Left hindlimb (tissue), 1 donor: Measurements from ENCODE around the gene PELI1.

Experiments
- DNase-seq: peaks from one replicate; pipeline ENCODE4 v3.0.0-alpha.2; 2018

The PELI1 gene

DNA sequence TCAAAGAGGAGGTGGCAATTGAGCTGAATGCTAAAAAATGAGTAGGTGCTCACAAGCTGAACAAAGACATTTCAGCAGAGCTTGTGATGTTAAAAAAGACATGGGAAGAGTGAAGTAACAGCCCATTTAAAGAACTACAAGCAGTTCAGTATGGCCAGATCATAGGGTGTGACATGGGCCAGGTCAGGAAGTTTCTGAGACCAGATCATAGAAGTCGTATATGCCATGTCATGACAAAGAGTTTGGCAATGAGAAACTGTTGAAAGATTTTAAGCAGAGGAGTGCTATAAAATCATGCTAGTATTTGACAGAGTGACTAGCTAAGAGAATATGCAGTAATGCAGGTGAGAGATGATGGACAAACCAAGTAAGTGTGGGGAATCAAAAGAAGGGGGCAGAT, 7.3 kb upstream of the PELI1 start:
- DNase-seq = no peak

DNA sequence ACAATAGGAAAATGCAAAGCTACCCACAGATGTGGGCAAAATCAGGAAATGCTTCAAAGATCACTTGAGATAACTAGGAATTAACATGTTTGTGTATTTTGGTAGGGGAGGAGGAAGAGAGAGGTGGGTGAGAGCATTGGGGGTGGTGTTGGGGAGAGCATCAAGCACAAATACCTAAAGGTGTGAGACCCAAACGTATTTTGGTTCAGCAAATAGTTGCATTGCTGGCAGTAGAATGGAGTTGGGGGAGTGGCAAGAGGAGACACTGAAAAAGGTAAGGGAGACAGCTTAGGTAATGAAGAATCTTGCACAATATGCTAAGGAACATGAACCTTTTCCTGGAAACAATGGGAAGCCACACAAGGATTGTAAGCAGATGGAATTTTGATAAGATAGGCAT, 1.5 kb upstream of the PELI1 start:
- DNase-seq = no peak

DNA sequence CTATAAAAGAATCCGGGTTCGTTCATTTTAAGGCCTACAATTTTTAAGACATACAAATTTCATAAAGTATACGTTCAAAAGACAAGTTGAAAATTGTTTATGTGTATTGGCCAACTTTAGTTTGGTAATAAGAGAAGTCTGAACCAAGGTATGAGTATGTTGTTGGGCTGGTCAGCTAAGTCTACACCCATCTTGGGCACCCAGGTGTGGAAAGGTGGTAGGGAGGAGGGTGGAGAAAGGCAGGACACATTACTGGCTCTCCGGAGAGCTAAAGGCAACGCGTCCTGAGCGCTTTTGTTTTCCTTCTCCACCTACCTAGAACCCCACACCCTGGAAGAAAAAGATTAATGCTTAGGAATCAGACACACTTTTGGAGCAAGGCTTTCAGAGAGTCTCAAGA, 899 bp upstream of the PELI1 start:
- DNase-seq = no peak

DNA sequence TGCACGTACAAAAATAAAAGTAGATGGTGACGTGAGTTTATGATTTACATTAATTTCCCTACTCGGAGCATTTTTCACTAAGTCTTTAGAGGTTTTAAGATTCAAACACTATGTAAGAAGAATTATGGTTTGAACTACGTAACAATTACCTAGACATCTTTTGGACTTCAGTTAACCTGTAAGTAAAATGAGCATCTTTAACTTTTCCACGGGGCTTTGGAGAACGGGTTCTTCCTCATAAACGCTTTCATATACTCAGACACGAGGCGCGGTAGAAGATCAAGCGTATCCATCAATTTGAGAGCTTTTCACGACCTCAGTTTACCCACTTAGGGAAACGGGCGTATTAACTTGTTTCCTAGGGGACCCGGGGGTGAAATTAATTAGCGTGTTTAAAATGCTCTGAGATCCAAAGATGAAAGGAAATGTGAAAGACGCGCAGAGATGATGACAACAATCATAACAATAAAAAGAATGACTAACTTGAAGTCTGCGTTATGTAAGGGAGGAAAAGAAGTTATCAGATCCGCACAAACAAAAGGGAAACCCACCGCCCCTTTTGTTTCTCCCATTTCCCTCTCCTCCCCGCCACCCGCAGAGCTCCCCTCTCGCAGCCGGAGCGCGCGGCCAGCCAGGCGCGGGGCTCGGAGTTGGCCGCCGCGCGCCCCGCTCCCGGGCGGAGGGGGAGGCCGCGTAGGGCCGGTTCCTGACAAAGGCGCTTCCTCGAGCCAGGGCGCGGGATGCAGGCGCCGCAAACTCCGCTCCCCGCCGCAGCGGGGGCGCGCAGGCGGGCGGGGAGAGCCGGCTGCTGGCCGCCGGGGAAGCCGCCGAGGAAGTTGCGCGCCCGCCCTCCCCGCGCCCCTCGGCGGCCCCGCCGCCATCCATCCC, 807 bp downstream of the PELI1 start:
- DNase-seq = no peak

DNA sequence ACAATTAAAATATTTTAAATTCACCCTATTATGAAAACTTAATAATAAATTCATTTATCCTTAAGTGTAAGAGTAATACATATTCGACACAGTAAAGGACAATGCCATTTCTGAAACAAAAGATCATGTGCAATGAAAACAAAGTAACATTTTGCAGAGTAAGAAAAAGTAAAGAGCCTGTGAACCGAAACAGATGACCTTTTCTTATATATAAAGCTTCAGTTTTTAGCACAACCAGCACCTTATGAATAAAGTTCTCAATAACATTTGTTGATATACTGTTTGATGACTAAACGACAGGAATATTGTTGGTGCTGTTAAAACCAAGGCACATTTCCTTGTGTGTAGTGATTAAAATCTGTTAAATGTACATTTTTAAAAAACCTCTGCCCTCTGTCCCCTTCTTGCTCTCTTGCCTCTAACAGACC, 1.5 kb downstream of the PELI1 start:
- no peak for DNase-seq

DNA sequence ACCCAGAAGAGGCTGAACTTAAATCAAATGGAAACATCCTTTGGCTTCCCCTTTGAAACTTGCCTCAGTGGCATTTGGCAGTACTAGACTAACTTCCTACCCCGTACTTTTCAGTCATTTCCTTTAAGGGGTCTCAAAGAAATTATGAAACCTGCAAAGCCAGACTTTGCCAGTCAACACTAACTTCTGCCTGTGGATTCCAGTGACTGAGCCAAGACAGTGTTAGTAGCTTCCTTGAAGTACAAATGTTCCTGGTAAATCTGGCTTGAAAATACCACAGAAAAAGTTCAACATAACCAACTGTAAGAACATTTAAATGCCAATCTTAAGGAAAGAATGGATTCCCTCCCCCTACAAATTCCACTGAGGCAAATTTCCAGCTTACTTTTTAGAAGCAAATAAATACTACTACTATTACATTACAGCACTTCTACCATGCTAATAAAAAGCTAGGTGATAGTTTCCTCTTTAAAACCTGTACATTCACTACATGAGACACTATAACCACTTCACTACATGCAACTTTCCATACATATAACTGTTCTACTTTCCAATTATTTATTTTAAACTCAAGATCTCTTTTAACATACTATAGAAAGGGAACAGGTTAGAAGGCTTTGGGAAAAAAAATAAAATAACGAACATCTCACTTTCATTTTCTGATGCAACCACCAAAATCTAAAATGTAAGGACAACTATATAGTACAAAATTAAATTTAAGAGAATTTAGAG, 2.4 kb downstream of the PELI1 start:
- no peak for DNase-seq

DNA sequence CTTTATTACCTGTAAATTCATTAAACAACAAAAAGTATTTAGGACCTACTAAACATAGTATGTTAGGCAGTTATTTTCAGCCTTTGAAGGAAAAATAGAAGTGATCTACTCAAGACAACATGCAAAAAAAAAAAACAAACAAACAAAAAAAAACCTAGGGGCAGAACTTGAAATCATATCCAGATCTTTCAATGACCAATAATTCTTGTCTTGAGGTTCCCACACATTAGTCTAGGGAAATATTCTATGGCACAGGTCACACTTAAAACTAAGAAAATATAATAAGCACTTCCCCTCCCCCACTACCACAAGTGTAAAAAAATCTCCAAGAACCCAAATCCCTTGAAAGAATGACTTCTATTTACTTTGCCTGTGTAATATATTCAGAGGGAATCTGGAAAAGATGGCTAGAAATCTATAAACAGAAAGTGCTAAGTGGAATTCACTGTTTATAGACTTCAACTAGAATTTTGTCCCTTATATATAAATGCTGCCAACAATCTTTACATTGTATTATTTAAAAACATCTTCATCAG, 3.5 kb downstream of the PELI1 start:
- DNase-seq = no peak

DNA sequence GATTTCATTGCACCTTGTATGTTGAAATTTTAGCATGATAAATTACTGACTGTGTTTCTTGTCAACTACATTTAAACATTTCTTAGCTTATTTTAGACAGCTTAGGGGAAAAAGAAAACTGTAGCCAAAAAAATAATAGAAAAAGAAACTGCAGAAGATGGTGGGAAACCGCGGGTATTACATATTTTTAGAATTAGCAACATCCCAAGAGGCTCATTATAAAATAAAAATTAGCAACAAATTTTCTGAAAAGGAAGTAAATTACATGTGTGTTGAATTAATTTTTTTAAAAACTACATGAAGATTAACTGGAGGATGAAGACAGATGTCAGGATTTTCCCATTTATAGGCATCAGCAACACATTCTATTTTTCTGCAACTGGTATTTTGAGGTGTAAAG, 4.3 kb downstream of the PELI1 start:
- DNase-seq = no peak

DNA sequence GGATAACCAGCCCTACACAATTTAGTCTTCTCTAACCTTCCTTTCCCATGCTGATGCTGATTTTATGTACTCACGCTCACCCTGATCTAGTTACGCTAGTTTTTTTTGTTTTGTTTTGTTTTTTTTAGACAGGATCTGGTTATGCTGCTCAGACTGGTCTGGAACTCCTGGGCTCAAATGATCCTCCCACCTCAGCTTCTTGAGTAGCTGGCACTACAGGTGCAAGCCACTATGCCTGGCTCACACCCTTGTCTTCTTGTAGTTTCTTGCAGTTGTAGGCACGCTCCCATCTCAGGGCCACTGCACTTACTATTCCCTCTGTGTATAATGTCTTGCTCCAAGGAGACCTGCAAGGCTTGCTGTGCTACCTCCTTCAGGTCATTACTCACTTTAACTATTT, 6.2 kb downstream of the PELI1 start:
- DNase-seq = no peak

DNA sequence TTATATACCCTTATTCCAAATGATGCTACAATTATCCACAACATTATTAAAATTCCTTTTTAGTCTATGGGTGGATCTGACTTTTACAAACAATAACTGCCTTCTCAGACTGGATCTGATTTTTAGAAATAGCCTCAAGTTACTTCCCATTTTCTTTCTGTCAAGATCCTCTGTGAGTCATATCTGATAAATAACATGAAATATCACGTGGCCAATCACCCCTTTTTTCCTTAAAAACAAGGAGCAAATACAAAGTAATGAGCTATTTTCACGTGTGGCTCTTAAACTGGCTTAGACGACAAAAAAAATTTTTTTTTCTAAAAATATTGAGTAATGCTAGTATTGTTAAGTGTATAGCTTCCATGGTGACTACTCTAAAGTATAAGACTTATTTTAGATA, 6.7 kb downstream of the PELI1 start:
- DNase-seq = no peak

DNA sequence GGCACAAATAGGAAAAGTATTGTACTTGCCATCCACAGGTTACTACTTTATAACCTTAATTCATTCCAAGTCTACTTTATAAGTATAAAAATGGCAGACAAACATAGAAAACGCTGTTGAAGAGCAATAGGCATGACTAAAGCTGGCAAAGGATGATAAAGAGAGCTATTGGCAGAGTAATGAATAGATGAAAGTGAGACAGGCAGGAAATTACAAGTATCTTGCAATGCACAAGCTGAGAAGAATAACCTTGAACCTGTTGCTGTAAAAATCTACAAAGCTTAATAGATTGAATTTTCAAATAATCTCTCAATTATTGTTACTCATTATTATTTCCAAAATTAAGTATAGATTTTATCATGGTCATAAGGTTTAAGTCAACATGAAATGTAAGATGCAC, 8.8 kb downstream of the PELI1 start:
- DNase-seq = no peak

DNA sequence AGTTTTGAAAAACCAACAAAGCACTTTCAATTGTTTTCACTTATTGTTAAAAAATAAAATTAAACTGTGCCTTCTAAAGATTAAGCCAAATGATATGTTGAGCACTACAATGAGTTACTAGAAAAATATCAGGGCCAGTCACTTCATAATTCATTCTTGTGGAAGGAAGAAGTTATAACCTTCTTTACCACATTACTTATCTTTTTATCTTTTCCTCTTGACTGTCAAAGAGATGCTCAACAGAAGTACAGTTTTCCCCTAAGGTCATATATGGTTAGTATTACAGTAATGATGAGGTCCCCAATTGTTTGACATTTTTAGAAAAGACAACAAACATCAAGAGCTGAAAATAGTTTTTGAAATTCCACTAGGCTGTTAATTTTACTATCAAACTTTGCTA, 9.4 kb downstream of the PELI1 start:
- no peak for DNase-seq

DNA sequence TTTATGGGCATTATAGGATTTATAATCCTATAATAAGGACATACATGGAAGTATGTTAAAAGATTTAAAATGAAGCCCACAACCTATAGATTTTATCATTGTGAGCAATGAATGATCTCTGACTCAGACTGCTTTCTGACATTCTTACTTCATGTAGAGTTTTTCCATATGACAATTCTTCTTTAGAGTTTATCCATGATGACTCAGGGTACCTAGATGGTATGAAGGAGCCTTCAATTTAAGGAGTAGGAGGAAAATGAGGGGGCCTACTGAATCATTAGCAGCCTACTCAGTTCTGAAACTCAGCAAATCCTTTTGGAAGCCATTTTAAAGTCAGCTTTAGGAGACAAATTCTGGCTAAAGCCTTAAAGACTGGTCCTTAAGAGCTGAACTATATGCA, 10.4 kb downstream of the PELI1 start:
- DNase-seq = no peak

DNA sequence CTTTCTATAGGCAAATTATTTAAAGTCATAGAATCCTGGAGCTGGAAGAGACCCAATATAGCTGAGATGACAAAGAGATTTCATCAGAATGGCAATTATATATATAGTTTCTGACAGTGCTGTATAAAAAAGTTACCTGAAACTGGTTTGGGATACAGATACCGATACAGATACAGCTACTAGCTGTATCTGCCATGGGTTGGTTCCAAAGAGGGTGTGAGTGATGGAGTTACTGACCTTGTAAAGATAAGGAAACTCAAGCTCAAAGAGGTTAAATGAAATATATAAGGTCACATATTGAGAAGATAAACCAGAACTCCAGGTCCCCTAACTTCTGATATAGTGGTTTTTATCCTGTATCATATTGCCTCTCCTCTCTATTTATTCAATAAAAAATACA, 10.9 kb downstream of the PELI1 start:
- DNase-seq = no peak

DNA sequence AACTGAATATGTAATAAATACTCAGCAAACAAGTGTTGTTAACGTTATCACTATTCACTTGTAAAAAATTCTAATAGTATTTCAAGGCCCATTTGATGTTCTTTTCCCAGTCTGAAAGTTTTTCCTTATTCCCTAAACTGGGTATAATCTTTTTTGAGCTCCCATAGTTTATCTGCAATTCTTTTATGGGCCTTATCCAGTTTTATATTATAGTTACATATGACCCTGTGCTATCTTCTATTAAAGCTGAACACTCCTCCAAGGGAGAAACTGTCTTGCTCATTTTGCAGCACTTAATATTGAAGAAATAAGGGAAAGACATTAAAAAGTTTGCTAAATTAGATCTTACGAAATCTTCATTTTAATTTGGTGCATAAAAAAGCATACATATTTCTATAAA, 13.9 kb downstream of the PELI1 start:
- DNase-seq = no peak

DNA sequence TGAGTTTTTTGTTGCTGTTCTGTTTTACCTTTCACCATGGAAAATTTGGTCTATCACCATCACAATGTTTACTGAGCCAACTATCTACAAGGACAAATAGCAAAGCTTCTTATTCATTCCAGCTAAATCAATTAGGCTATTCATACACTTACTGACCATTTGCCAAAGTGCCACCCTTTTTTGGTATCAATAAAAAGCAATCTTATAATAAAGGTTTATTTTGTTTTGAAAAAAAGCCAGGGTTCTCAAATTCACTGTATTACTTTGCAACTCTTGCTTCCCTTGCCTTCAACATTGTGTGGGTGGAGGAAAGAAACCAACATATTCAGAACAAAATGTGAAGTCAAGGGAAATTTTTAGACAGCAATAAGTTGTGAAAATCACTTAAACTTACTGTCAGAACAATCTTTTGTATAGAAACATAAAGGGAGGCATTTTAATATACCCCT, 15.3 kb downstream of the PELI1 start:
- no peak for DNase-seq

DNA sequence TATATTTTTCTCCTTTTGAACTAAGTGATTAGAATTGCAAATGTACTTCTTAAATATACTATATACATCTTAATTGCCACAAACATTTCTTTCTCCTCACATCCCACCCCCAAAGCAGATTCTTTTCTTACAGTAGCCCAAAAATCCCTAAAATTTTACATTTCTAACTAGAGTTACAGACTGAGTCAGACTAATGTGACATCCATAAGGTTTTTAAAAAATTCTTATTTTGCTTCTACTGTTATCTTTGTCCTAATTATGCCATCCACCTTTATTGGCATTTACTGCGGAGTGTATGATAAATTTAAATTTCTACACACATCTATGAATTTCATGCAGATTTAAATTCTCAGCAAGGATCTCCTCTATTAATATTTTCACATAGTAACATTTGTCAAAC, 15.8 kb downstream of the PELI1 start:
- no peak for DNase-seq

DNA sequence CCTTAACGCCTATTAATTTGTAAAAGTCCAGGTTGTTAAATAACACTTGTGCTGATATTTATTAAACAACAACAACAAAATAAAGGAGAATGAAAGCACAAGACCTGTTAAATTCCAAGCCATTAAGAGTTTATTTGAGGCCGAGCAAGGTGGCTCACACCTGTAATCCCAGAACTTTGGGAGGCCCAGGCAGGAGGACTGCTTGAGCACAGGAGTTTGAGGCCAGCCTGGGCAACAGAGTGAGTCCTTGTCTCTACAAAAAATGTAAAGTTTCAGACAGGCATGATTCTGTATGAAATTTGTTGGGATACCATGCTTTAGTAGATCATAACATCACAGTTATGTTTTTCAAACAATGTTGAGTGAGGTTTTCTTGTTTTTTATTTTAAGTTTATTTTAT, 17.1 kb downstream of the PELI1 start:
- DNase-seq = no peak

DNA sequence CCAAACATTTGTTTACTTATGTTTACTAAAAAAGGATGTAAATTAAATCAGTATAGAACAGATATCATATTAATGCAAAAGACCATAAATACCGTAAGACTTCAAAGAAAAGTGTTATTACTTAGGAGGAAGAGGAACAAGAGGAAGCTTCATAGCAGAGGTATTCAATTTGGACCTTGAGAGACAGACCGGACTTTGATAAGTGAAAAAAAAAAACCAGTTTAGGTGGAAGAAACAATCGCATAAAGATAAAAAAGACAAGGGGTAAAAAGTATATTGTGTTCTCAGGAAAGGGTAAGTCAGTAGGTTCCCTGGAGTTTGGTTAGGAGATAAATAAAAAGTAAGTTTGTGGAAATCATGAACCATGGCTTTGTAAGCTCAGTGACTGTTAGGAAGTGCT, 17.6 kb downstream of the PELI1 start:
- DNase-seq = no peak

DNA sequence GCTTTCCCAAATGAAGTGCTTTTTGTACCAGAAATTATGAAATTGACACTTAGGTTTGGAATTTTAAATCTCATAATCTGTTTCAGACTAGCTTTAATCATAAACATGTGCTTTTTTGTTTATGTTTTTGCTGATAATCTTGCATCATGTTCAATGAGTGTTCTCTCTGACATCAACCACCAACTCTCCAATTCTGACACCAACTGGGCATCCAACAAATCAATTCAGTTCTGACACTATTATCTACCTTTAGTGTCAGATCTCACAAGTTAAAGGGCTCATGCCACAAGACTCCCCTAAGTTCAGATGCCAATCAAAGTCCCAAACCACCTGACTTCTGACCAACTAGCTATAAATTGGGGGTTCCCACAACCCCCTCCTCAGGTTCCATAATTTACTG, 19.6 kb downstream of the PELI1 start:
- DNase-seq = no peak

DNA sequence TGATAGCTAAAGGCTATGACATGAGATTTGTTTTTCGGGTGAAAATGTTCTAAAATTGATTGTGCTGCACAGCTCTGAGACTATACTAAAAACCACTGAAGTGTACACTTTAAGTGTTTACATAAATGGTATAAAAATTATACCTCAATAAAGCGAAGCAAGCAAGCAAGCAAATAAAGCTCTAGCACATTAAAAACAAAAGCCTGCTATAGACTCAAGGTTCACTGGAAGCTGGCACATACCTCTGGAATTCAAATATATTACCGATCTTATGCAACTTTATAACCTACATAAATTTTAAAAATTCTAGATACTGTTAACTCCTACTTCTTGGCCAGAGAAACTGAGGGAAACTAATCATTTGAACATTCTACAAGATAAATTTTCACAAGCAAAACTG, 20.1 kb downstream of the PELI1 start:
- DNase-seq = no peak

DNA sequence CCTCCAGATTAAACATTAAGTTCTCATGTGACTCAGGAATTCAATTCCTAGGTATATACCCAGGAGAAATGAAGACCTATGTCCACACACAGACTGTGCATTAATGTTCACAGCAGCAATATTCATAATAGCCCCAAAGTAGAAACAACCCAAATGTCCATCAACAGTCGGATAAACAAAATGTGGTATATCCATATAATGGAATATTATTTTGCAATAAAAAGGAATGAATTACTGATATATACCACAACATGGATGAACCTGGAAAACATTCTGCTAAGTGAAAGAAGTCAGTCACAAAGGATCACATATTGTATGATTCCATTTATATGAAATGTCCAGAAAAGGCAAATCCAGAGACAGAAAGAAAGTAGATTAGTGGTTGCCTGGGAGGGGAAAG, 20.5 kb downstream of the PELI1 start:
- no peak for DNase-seq

DNA sequence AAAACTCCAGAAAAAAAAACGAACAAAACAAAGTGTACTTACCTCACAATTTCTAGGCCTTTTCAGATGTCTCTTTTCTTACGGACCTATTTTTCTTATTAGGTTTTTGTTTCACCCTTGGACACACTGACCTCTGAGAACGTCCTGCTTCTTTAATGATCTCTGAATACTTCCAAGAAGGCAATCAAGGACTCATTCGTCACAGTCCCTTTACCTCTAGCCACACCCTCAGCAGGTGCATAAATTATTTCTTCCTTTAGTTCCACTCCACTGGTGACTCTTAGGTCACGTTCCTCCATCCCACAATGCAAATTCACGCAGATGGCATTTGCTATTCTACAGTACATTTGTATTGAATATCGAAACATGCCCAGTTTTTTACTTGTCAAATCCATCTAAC, 21.9 kb downstream of the PELI1 start:
- no peak for DNase-seq

DNA sequence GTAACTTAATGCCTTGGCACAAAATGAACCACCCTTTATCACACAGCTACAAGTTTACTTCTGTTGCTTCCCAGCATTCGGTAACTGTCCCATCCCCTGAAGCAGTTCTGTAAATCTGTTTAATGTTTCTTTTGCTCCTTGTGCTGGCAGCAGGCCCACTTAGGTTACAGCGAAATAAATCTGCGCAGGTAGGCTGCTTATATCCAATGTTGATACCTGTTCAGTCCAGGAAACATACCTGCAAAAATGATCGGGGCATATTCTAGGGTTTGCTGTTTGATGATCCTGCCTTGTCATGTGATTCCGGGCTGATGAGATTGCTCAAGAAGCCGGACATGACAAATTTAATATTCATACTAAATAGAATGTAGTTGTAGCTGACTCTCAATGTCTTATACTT, 23.3 kb downstream of the PELI1 start:
- no peak for DNase-seq
